Measurements from ENCODE around the gene CMC2.

- TF ChIP-seq SUZ12 (IDR thresholded peaks at IDR 0.05; ENCODE audit: extremely low read depth, insufficient read depth, insufficient read length) (no peak), ZNF274 (IDR thresholded peaks at IDR 0.05; ENCODE audit: low read depth, low read length) (no peak)
These were observed 1.8 kb upstream of the CMC2 start for GRCh38 chr16:81008505-81008789.

All from NT2/D1 (cell line).